MCF 10A (cell line): ENCODE data around the gene TLE3. TPM values are rescaled to one million over a fixed set of nuclear protein-coding genes. Genes with fewer than 3 reads are reported as not detected.

Source experiments
- BruUV-seq: library from RNA; stranded (reverse); fragments of 400-500 nt; replicated peaks from 2 replicates; lab custom pipeline; 2021; lab: Mats Ljungman, UMichigan
- CTCF ChIA-PET: fragments of 300-600 bp; sonication (Branson Sonifier 250); formaldehyde crosslinking; extraction: SDS; loops from one replicate; lab custom pipeline; 2021; ENCODE audit warnings: antibody characterized with exemption, inconsistent platforms; lab: Yijun Ruan, JAX
- POLR2A ChIA-PET: fragments of 300-600, 350-650 bp; sonication (Branson Sonifier 250); formaldehyde crosslinking; extraction: SDS; loops from one replicate; lab custom pipeline; 2020; ENCODE audit warnings: antibody characterized with exemption, inconsistent platforms; lab: Yijun Ruan, JAX
- DNase-seq: peaks from one replicate; pipeline ENCODE4 v3.0.0-alpha.2; 2018; ENCODE audit not compliant: unreplicated experiment
- H3K27ac Mint-ChIP-seq: one replicate; pipeline ENCODE4 v1.8.0; 2022; ENCODE audit warnings: mild to moderate bottlenecking, low read depth, mixed read lengths; ENCODE audit not compliant: unreplicated experiment
- H3K27me3 Mint-ChIP-seq: one replicate; pipeline ENCODE4 v1.8.0; 2022; ENCODE audit warnings: mixed read lengths; ENCODE audit not compliant: insufficient read depth, unreplicated experiment
- H3K36me3 Mint-ChIP-seq: one replicate; pipeline ENCODE4 v1.8.0; 2022; ENCODE audit warnings: mild to moderate bottlenecking, moderate library complexity, mixed read lengths; ENCODE audit not compliant: insufficient read depth, unreplicated experiment
- H3K4me1 Mint-ChIP-seq: one replicate; pipeline ENCODE4 v1.8.0; 2022; ENCODE audit warnings: mixed read lengths; ENCODE audit not compliant: insufficient read depth, unreplicated experiment
- H3K4me3 Mint-ChIP-seq: one replicate; pipeline ENCODE4 v1.8.0; 2022; ENCODE audit warnings: mild to moderate bottlenecking, moderate library complexity, mixed read lengths; ENCODE audit not compliant: unreplicated experiment
- H3K9me3 Mint-ChIP-seq: one replicate; pipeline ENCODE4 v1.8.0; 2022; ENCODE audit warnings: mixed read lengths; ENCODE audit not compliant: unreplicated experiment
- CTCF ChIP-seq: fragments of 200-600 bp; IDR thresholded peaks from one replicate; pipeline ENCODE4 v1.8.0; 2022; ENCODE audit warnings: antibody characterized with exemption, mild to moderate bottlenecking; ENCODE audit not compliant: unreplicated experiment
- intact Hi-C: fragments of 100-400 bp; cut with micrococcal nuclease; formaldehyde crosslinking; loops from 2 replicates; pipeline ENCODE4 v1.14.1; 2022
- total RNA-seq: library from RNA; stranded (reverse); gene quantifications from 2 replicates; pipeline ENCODE4 v1.2.3, GENCODE V29; 2022

The TLE3 gene
- total RNA-seq, 1 experiment from 2014 or later: 23.2 TPM

GRCh38 chr15:70038730-70039392, 58.9 kb downstream of the TLE3 start:
- Mint-ChIP-seq H3K4me3 (no peak overlapping the region), H3K27me3 (peaks cover 80% of the 10 kb centered on the region), H3K9me3 (peaks cover 8% of the 10 kb centered on the region), H3K4me1 (no peaks in the 10 kb centered on the region), H3K27ac (no peak overlapping the region), H3K36me3 (no peaks in the 10 kb centered on the region)
- no peak for TF ChIP-seq CTCF
- intact Hi-C loops: no loop called here
- ChIA-PET POLR2A (interaction anchor here (1.2 kb wide), 1 partner anchor 259 kb away, joined by 3 read pairs; no protein-coding TSS in a partner anchor), CTCF (no interaction called here)
- BruUV-seq: no TSS peak
- DNase-seq: no peak

- DNase-seq: no peak
- Mint-ChIP-seq H3K27me3 (peaks cover 66% of the 10 kb centered on the region), H3K4me1 (no peaks in the 10 kb centered on the region), H3K4me3 (no peak overlapping the region), H3K9me3 (peaks cover under 1% of the 10 kb centered on the region), H3K27ac (no peak overlapping the region), H3K36me3 (no peaks in the 10 kb centered on the region)
- no peak for TF ChIP-seq CTCF
- no TSS peak for BruUV-seq
- ChIA-PET CTCF (no interaction called here), POLR2A (interaction anchor here (1.7 kb wide), 1 partner anchor 14 kb away, joined by 10 read pairs; no protein-coding TSS in a partner anchor)
- intact Hi-C loops: no loop called here
Observed at GRCh38 chr15:70037292-70037640, 60.5 kb downstream of the TLE3 start.

GRCh38 chr15:70036585-70037291, 61.0 kb downstream of the TLE3 start:
- POLR2A ChIA-PET: interaction anchor here (1.7 kb wide), 1 partner anchor 13 kb away, joined by 10 read pairs; no protein-coding TSS in a partner anchor

More at GRCh38 chr15:70036585-70037291, 61.0 kb downstream of the TLE3 start:
- Mint-ChIP-seq H3K4me3 (no peak overlapping the region), H3K9me3 (no peaks in the 10 kb centered on the region), H3K27me3 (peaks cover 61% of the 10 kb centered on the region), H3K4me1 (no peaks in the 10 kb centered on the region), H3K27ac (no peak overlapping the region), H3K36me3 (no peaks in the 10 kb centered on the region)
- DNase-seq: peak; percentile 66
- BruUV-seq: no TSS peak
- TF ChIP-seq CTCF: no peak
- intact Hi-C loops: no loop called here
- CTCF ChIA-PET: interaction anchor here (0.9 to 1.0 kb wide), 2 partner anchors 61 to 451 kb away, joined by 3 to 4 read pairs; partner anchors contain the start of gene TLE3
